Keratinocyte (primary cell): ENCODE data around the gene TPRN. TPM values are rescaled to one million over a fixed set of nuclear protein-coding genes. Genes with fewer than 3 reads are reported as not detected.

ENCODE experiments used
- DNase-seq: peaks from one replicate; pipeline ENCODE4 v3.0.0-alpha.2; 2011; ENCODE audit warnings: low read depth, missing footprints, low spot score
- FAIRE-seq: peaks from 2 replicates; lab custom pipeline; 2011; peaks lifted over from hg19 to GRCh38; lab: Jason Lieb, UNC
- H2AFZ ChIP-seq: 2 replicates; pipeline ENCODE4 v1.6.0; 2012; ENCODE audit warnings: low read length, control low read depth, inconsistent platforms; ENCODE audit not compliant: control insufficient read depth
- H3K27ac ChIP-seq: 2 replicates; pipeline ENCODE4 v1.5.1; 2011; ENCODE audit warnings: low read length; ENCODE audit not compliant: control insufficient read depth, insufficient read depth
- H3K27me3 ChIP-seq: 3 replicates; pipeline ENCODE4 v1.6.0; 2011; ENCODE audit warnings: low read length; ENCODE audit not compliant: control insufficient read depth, insufficient read depth; ENCODE audit errors: extremely low read depth
- H3K36me3 ChIP-seq, 2 experiments: 2 replicates in 1 of 2; 3 replicates in 1 of 2; pipeline ENCODE4 v1.5.1; 2011; ENCODE audit warnings: low read length in 2 of 2, mild to moderate bottlenecking in 1 of 2; ENCODE audit not compliant: control insufficient read depth in 2 of 2, insufficient read depth in 2 of 2; ENCODE audit errors: extremely low read depth in 1 of 2
- H3K4me1 ChIP-seq: 3 replicates; pipeline ENCODE4 v1.5.1; 2011; ENCODE audit warnings: low read length; ENCODE audit not compliant: control insufficient read depth, insufficient read depth; ENCODE audit errors: extremely low read depth
- H3K4me2 ChIP-seq: 3 replicates; pipeline ENCODE4 v1.6.0; 2011; ENCODE audit warnings: low read depth, low read length; ENCODE audit not compliant: control insufficient read depth, insufficient read depth; ENCODE audit errors: extremely low read depth
- H3K4me3 ChIP-seq, 3 experiments: fragments of 200-600 bp in 1 of 3; sonication (generic) in 1 of 3; 2 replicates in 2 of 3; 3 replicates in 1 of 3; pipeline ENCODE4 v1.5.1; 2011 to 2016; ENCODE audit warnings: low read length in 3 of 3, mild to moderate bottlenecking in 3 of 3, control low read depth in 2 of 3, inconsistent platforms in 1 of 3, low read depth in 1 of 3, mixed read lengths in 1 of 3, mixed run types in 1 of 3, moderate library complexity in 1 of 3; ENCODE audit not compliant: control insufficient read depth in 2 of 3, insufficient read depth in 2 of 3; ENCODE audit errors: extremely low read depth in 1 of 3
- H3K79me2 ChIP-seq: 2 replicates; pipeline ENCODE4 v1.6.0; 2012; ENCODE audit warnings: low read length; ENCODE audit not compliant: control insufficient read depth, insufficient read depth
- H3K9ac ChIP-seq: 3 replicates; pipeline ENCODE4 v1.6.0; 2011; ENCODE audit warnings: low read length; ENCODE audit not compliant: control insufficient read depth, insufficient read depth; ENCODE audit errors: extremely low read depth
- H3K9me1 ChIP-seq: 3 replicates; pipeline ENCODE4 v1.6.0; 2011; ENCODE audit warnings: low read length; ENCODE audit not compliant: control insufficient read depth, insufficient read depth; ENCODE audit errors: extremely low read depth
- H3K9me3 ChIP-seq: 2 replicates; pipeline ENCODE4 v1.5.1; 2012; ENCODE audit warnings: low read depth, low read length; ENCODE audit not compliant: control insufficient read depth
- H4K20me1 ChIP-seq: 3 replicates; pipeline ENCODE4 v1.6.0; 2011; ENCODE audit warnings: low read length; ENCODE audit not compliant: control insufficient read depth, insufficient read depth; ENCODE audit errors: extremely low read depth
- EZH2 ChIP-seq: IDR thresholded peaks from one replicate; pipeline ENCODE4 v1.6.1; 2012; ENCODE audit warnings: inconsistent platforms, mild to moderate bottlenecking, low read length, moderate library complexity
- dilution Hi-C: fragments of 300-500 bp; cut with MboI; formaldehyde crosslinking; loops from one replicate; pipeline ENCODE4 v1.7.0; 2020; ENCODE audit warnings: low sequenced_read_pairs; ENCODE audit not compliant: extremely low pct_ligation_motif_present
- polyA plus RNA-seq, 5 experiments: library from polyadenylated mRNA; depleted of rRNA in 3 of 5; stranded (reverse) in 3 of 5; stranded (forward) in 1 of 5; unstranded in 1 of 5; fragments of >200 nt; gene quantifications; 1 replicate in 1 of 5; 2 replicates in 3 of 5; 3 replicates in 1 of 5; pipeline versions ENCODE4 v1.2.1 to v1.2.3, GENCODE V29; 2011 to 2012; ENCODE audit warnings: missing spikeins in 2 of 5, low read depth in 1 of 5, low replicate concordance in 1 of 5
- TF ChIP-seq, protein P1 (sequence below), 3 experiments: IDR thresholded peaks in 1 of 3; conservative IDR thresholded peaks in 1 of 3; optimal IDR thresholded peaks in 1 of 3; 2 replicates in 2 of 3; 3 replicates in 1 of 3; pipeline versions ENCODE3 to v1.5.1; 2011; ENCODE audit warnings: low read length in 3 of 3, mild to moderate bottlenecking in 3 of 3, moderate library complexity in 2 of 3, control low read depth in 1 of 3, inconsistent platforms in 1 of 3; ENCODE audit not compliant: insufficient read depth in 2 of 3; ENCODE audit errors: extremely low read depth in 1 of 3

Gene TPRN
- polyA plus RNA-seq, 1 donor (not counting 4 experiments of a cell fraction or from before 2014, with no cell fraction given): 1.1 TPM

DNA sequence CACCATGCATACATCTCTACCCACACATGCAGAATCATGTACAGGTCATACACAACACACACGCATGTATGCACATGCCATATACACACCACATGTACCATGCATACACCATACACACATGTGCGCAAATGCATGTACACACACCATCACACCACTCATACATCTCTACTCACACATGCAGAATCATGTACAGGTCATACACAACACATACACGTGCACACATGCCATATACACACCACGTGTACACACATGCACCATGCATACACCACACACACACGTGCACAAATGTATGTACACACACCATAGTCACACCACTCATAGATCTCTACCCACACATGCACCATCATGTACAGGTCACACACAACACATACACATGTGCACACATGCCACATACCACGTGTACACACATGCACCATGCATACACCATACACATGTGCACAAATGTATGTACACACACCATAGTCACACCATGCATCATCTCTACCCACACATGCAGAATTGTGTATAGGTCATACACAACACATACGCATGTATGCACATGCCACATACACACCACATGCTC lies 47.6 kb downstream of the TPRN start:
- DNase-seq (no peak), FAIRE-seq (no peak)
- Histone ChIP-seq H3K27me3 (peaks cover 22% of the 10 kb centered on the region), H2AFZ (no peak overlapping the region), H3K4me3 (no peak overlapping the region), H3K27ac (no peak overlapping the region), H3K36me3 (no peaks in the 10 kb centered on the region), H3K9me1 (no peaks in the 10 kb centered on the region), H4K20me1 (no peaks in the 10 kb centered on the region), H3K9ac (no peak overlapping the region), H3K79me2 (no peaks in the 10 kb centered on the region), H3K4me2 (no peak overlapping the region), H3K9me3 (no peaks in the 10 kb centered on the region), H3K4me1 (peaks cover 4% of the 10 kb centered on the region)
- TF ChIP-seq EZH2: no peak
- dilution Hi-C loops: no loop called here

DNA sequence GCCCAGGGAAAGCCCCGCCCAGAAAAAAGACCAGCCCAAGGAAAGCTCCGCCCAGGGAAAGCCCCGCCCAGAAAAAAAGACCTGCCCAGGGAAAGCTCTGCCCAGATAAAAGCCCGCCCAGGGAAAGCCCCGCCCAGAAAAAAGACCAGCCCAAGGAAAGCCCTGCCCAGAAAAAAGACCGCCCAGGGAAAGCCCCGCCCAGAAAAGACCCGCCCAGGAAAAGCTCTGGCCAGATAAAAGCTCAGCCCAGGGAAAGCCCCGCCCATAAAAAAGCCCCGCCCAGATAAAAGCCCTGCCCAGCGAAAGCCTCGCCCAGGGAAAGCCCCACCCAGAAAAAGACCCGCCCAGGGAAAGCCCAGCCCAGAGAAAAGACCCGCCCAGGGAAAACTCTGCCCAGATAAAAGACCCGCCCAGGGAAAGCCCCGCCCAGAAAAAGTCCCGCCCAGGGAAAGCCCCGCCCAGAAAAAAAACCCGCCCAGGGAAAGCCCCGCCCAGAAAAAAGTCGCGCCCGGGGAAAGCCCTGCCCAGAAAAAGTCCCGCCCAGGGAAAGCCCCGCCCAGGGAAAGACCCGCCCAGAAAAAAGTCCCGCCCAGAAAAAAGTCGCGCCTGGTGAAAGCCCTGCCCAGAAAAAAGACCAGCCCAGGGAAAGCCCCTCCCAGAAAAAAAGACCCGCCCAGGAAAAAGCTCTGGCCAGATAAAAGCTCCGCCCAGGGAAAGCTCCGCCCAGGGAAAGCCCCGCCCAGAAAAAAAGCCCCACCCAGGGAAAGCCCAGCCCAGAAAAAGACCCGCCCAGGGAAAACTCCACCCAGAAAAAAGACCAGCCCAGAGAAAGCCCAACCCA lies 49.7 kb downstream of the TPRN start:
- Histone ChIP-seq H3K9me3 (no peaks in the 10 kb centered on the region), H3K9ac (no peak overlapping the region), H3K4me1 (no peaks in the 10 kb centered on the region), H2AFZ (no peak overlapping the region), H3K27me3 (peaks cover 5% of the 10 kb centered on the region), H3K79me2 (no peaks in the 10 kb centered on the region), H3K27ac (no peak overlapping the region), H3K36me3 (no peaks in the 10 kb centered on the region), H3K9me1 (no peaks in the 10 kb centered on the region), H4K20me1 (no peaks in the 10 kb centered on the region), H3K4me3 (no peak overlapping the region), H3K4me2 (no peak overlapping the region)
- dilution Hi-C loops: no loop called here
- no peak for DNase-seq
- no peak for FAIRE-seq
- TF ChIP-seq EZH2: no peak
- TF ChIP-seq, protein P1, sequence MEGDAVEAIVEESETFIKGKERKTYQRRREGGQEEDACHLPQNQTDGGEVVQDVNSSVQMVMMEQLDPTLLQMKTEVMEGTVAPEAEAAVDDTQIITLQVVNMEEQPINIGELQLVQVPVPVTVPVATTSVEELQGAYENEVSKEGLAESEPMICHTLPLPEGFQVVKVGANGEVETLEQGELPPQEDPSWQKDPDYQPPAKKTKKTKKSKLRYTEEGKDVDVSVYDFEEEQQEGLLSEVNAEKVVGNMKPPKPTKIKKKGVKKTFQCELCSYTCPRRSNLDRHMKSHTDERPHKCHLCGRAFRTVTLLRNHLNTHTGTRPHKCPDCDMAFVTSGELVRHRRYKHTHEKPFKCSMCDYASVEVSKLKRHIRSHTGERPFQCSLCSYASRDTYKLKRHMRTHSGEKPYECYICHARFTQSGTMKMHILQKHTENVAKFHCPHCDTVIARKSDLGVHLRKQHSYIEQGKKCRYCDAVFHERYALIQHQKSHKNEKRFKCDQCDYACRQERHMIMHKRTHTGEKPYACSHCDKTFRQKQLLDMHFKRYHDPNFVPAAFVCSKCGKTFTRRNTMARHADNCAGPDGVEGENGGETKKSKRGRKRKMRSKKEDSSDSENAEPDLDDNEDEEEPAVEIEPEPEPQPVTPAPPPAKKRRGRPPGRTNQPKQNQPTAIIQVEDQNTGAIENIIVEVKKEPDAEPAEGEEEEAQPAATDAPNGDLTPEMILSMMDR (optimal IDR thresholded peaks at IDR 0.05 in 1 of 3, IDR thresholded peaks at IDR 0.05 in 1 of 3, conservative IDR thresholded peaks at IDR 0.05 in 1 of 3; ENCODE audit: extremely low read depth in 1 of 3, insufficient read depth in 2 of 3, low read length in 3 of 3): no peak
